Lower lobe of right lung (tissue), 2 donors: Measurements from ENCODE around the gene PLD1. TPM values are rescaled to one million over a fixed set of nuclear protein-coding genes. Genes with fewer than 3 reads are reported as not detected.

Experiments used
- ATAC-seq, 2 donors: fragments of 200-7000 bp; cut with Tn5 transposase; one replicate each; pipeline ENCODE4 v1.9.1; 2020 to 2022; ENCODE audit warnings: mild to moderate bottlenecking in 2 of 2, moderate library complexity in 2 of 2
- DNase-seq: peaks from one replicate; pipeline ENCODE4 v3.0.0-alpha.2; 2020
- H3K27ac ChIP-seq: fragments of 200-600 bp; one replicate; pipeline ENCODE4 v1.8.0; 2022
- H3K27me3 ChIP-seq: fragments of 200-600 bp; one replicate; pipeline ENCODE4 v1.8.0; 2022; ENCODE audit warnings: low read depth
- H3K36me3 ChIP-seq: fragments of 200-600 bp; one replicate; pipeline ENCODE4 v1.8.0; 2022; ENCODE audit warnings: mild to moderate bottlenecking
- H3K4me1 ChIP-seq: fragments of 200-600 bp; one replicate; pipeline ENCODE4 v1.8.0; 2022
- H3K4me3 ChIP-seq: fragments of 200-600 bp; one replicate; pipeline ENCODE4 v1.8.0; 2022; ENCODE audit warnings: mild to moderate bottlenecking
- H3K9me3 ChIP-seq: fragments of 200-600 bp; one replicate; pipeline ENCODE4 v1.8.0; 2022
- CTCF ChIP-seq: fragments of 200-600 bp; IDR thresholded peaks from one replicate; pipeline ENCODE4 v1.8.0; 2022; ENCODE audit warnings: antibody characterized with exemption, mild to moderate bottlenecking
- intact Hi-C: fragments of 100-400 bp; cut with DNase I; formaldehyde crosslinking; loops from one replicate; pipeline ENCODE4 v1.11.0; 2022
- total RNA-seq: library from RNA; stranded (reverse); fragmentation: NEBNext Ultra II Directional; extraction: Animal tissue kit (Norgen Biotek cat#: 25700); gene quantifications from one replicate; pipeline ENCODE4 v1.2.1, GENCODE V29; 2021
- donor health status: DM: no; HTN: yes; CAD: no; lungs with severe emphysema.

PLD1 gene
- total RNA-seq, 1 donor from 2014 or later: 27.7 TPM

- ATAC-seq (peak in 1 of 2 donors; percentile 40), DNase-seq (no peak)
- Histone ChIP-seq H3K36me3 (no peaks in the 10 kb centered on the region), H3K27me3 (no peaks in the 10 kb centered on the region), H3K4me3 (no peak overlapping the region), H3K9me3 (no peaks in the 10 kb centered on the region), H3K4me1 (peaks cover 25% of the 10 kb centered on the region), H3K27ac (peak overlapping the region; percentile 15)
- no peak for TF ChIP-seq CTCF
- intact Hi-C loops: no loop called here
Measured at GRCh38 chr3:171790898-171791691, 19.2 kb downstream of the PLD1 start.

- DNase-seq: no peak
- Histone ChIP-seq H3K9me3 (no peaks in the 10 kb centered on the region), H3K27ac (no peak overlapping the region), H3K36me3 (no peaks in the 10 kb centered on the region), H3K4me1 (peaks cover 25% of the 10 kb centered on the region), H3K27me3 (no peaks in the 10 kb centered on the region), H3K4me3 (no peak overlapping the region)
- intact Hi-C loops: no loop called here
- no peak for ATAC-seq
- no peak for TF ChIP-seq CTCF
Measured at GRCh38 chr3:171790574-171790897, 19.7 kb downstream of the PLD1 start.

GRCh38 chr3:171789759-171790505 lies 20.4 kb downstream of the PLD1 start:
- Histone ChIP-seq H3K27ac (no peak overlapping the region), H3K27me3 (no peaks in the 10 kb centered on the region), H3K36me3 (no peaks in the 10 kb centered on the region), H3K4me1 (peaks cover 25% of the 10 kb centered on the region), H3K9me3 (no peaks in the 10 kb centered on the region), H3K4me3 (no peak overlapping the region)
- no peak for ATAC-seq
- intact Hi-C loops: no loop called here
- TF ChIP-seq CTCF: no peak
- no peak for DNase-seq

GRCh38 chr3:171788546-171789351 lies 21.5 kb downstream of the PLD1 start:
- Histone ChIP-seq H3K4me1 (peaks cover 25% of the 10 kb centered on the region), H3K27me3 (no peaks in the 10 kb centered on the region), H3K9me3 (no peaks in the 10 kb centered on the region), H3K4me3 (no peak overlapping the region), H3K27ac (no peak overlapping the region), H3K36me3 (no peaks in the 10 kb centered on the region)
- DNase-seq (no peak), ATAC-seq (no peak)
- intact Hi-C loops: no loop called here
- TF ChIP-seq CTCF: no peak

GRCh38 chr3:171786997-171787396 lies 23.3 kb downstream of the PLD1 start:
- ATAC-seq (no peak), DNase-seq (no peak)
- intact Hi-C loops: no loop called here
- Histone ChIP-seq H3K27me3 (no peaks in the 10 kb centered on the region), H3K4me1 (peaks cover 25% of the 10 kb centered on the region), H3K27ac (no peak overlapping the region), H3K9me3 (no peaks in the 10 kb centered on the region), H3K36me3 (no peaks in the 10 kb centered on the region), H3K4me3 (no peak overlapping the region)
- TF ChIP-seq CTCF: no peak
